HUES6 (cell line): Measurements from ENCODE around the gene ADK.

ENCODE experiments used
- H3K27ac ChIP-seq: 2 replicates; pipeline ENCODE4 v1.7.0; 2013; ENCODE audit warnings: low read depth, mild to moderate bottlenecking, low read length, inconsistent platforms
- H3K27me3 ChIP-seq: 2 replicates; pipeline ENCODE4 v1.6.1; 2013; ENCODE audit warnings: low read length; ENCODE audit not compliant: control insufficient read depth, insufficient read depth
- H3K36me3 ChIP-seq: 2 replicates; pipeline ENCODE4 v1.6.1; 2013; ENCODE audit warnings: low read length; ENCODE audit not compliant: control insufficient read depth, insufficient read depth
- H3K4me1 ChIP-seq: 2 replicates; pipeline ENCODE4 v1.6.1; 2013; ENCODE audit warnings: low read length; ENCODE audit not compliant: control insufficient read depth, insufficient read depth
- H3K4me3 ChIP-seq: 2 replicates; pipeline ENCODE4 v1.5.1; 2013; ENCODE audit warnings: low read depth, low read length
- H3K9ac ChIP-seq: one replicate; pipeline ENCODE4 v1.6.1; 2013; ENCODE audit warnings: mild to moderate bottlenecking, low read length
- H3K9me3 ChIP-seq: 2 replicates; pipeline ENCODE4 v1.6.1; 2013; ENCODE audit warnings: low read depth, low read length; ENCODE audit not compliant: control insufficient read depth, insufficient read depth

Gene ADK

DNA sequence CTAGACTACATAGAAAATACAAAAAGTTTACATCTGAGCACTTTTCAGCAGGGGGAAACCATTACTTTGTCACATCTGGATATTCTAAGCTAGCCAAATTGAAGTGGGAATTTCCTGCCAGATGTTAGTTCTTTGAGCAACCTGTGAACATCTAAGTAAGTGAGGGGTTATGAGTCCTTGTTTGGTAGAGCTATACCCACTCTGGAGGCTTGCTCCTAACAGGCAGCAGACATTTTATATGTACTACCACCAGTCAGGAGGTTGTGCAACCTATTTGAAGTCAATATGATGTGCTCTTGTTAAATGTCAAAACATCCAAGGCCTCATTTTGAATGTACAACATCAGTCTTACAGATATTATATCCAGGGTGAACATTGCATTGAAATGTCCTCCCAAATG, 532.0 kb downstream of the ADK start:
- Histone ChIP-seq H3K27ac (no peak overlapping the region), H3K9ac (no peak overlapping the region), H3K4me3 (no peak overlapping the region), H3K4me1 (no peaks in the 10 kb centered on the region), H3K27me3 (no peaks in the 10 kb centered on the region), H3K36me3 (no peaks in the 10 kb centered on the region), H3K9me3 (no peaks in the 10 kb centered on the region)

GRCh38 chr10:74683621-74684364, 532.8 kb downstream of the ADK start:
- Histone ChIP-seq H3K9me3 (no peaks in the 10 kb centered on the region), H3K9ac (no peak overlapping the region), H3K4me1 (no peaks in the 10 kb centered on the region), H3K36me3 (no peaks in the 10 kb centered on the region), H3K4me3 (no peak overlapping the region), H3K27me3 (no peaks in the 10 kb centered on the region), H3K27ac (no peak overlapping the region)

GRCh38 chr10:74684462-74684861, 533.4 kb downstream of the ADK start:
- H3K27ac ChIP-seq: no peak overlapping the region
- no peaks in the 10 kb centered on the region for H3K4me1 ChIP-seq
- H3K9ac ChIP-seq: no peak overlapping the region
- H3K27me3 ChIP-seq: no peaks in the 10 kb centered on the region
- no peaks in the 10 kb centered on the region for H3K36me3 ChIP-seq
- no peaks in the 10 kb centered on the region for H3K9me3 ChIP-seq
- no peak overlapping the region for H3K4me3 ChIP-seq

DNA sequence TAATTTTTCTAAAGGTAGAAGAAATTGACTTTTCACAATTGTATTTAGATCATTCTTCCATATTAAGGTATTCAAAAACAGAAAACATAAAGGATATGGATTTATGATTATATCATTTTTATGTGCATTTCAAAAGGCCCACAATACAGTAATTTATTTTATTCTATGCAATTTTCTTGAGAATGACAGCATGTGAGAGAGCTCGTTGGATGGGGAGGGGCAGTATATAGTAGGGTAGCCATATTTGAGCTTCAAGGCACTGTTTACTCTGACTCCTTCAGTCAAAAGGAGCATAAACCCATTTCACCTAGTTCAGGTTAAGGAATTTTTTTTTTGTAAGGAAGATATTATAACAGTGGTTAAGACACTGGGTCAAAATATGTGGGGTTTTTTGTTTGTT, 534.5 kb downstream of the ADK start:
- Histone ChIP-seq H3K9me3 (no peaks in the 10 kb centered on the region), H3K36me3 (no peaks in the 10 kb centered on the region), H3K4me3 (no peak overlapping the region), H3K27ac (no peak overlapping the region), H3K4me1 (no peaks in the 10 kb centered on the region), H3K9ac (no peak overlapping the region), H3K27me3 (no peaks in the 10 kb centered on the region)

DNA sequence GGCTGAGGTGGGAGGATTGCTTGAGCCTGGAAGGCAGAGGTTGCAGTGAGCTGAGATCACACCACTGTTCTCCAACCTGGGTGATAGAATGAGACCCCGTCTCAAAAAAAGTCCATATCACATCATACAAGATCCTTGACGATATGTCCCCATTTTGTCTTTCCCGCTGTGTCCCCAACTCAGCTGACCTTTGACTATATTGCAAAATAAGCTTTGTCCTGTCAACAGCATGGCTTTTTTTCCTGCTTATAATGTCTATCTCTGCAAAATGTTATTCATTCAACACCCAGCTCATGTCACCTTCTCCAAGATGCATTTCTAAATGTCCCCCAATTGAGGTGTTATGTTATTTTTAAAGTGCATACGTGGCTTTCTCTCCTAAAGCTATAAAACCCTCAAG, 539.4 kb downstream of the ADK start:
- H3K9me3 ChIP-seq: no peaks in the 10 kb centered on the region
- H3K9ac ChIP-seq: no peak overlapping the region
- no peaks in the 10 kb centered on the region for H3K36me3 ChIP-seq
- H3K27ac ChIP-seq: no peak overlapping the region
- no peaks in the 10 kb centered on the region for H3K4me1 ChIP-seq
- H3K27me3 ChIP-seq: no peaks in the 10 kb centered on the region
- no peak overlapping the region for H3K4me3 ChIP-seq

DNA sequence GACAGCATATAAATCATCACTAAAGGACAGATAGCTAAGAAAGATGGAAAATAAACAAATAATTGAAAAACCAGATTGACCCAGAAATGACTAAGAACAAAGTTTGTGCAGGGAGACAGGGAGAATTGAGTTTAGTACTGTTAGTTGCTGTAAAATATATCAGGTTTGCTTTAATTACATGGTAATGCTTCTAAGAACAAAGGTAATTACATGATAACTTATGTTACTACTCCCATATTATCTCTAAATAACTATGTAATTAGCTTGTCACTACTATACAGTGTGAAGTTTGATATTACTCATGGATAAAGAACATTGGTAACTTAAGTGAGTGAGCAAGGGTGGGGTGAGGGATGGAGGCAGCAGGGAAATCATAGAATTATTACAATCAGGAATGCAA, 540.1 kb downstream of the ADK start:
- Histone ChIP-seq H3K27ac (no peak overlapping the region), H3K36me3 (no peaks in the 10 kb centered on the region), H3K4me1 (no peaks in the 10 kb centered on the region)

GRCh38 chr10:74704629-74705357, 553.8 kb downstream of the ADK start:
- Histone ChIP-seq H3K36me3 (no peaks in the 10 kb centered on the region), H3K27me3 (no peaks in the 10 kb centered on the region), H3K9ac (no peak overlapping the region), H3K4me1 (no peaks in the 10 kb centered on the region), H3K27ac (no peak overlapping the region), H3K4me3 (no peak overlapping the region), H3K9me3 (0 out of 2 replicates have a peak, but pooled peaks cover 2% of the 10 kb centered on the region)

More for the DNA sequence above, 540.1 kb downstream of the ADK start:
- H3K27me3 ChIP-seq: no peaks in the 10 kb centered on the region
- H3K4me3 ChIP-seq: no peak overlapping the region
- H3K9me3 ChIP-seq: no peaks in the 10 kb centered on the region
- H3K9ac ChIP-seq: no peak overlapping the region

DNA sequence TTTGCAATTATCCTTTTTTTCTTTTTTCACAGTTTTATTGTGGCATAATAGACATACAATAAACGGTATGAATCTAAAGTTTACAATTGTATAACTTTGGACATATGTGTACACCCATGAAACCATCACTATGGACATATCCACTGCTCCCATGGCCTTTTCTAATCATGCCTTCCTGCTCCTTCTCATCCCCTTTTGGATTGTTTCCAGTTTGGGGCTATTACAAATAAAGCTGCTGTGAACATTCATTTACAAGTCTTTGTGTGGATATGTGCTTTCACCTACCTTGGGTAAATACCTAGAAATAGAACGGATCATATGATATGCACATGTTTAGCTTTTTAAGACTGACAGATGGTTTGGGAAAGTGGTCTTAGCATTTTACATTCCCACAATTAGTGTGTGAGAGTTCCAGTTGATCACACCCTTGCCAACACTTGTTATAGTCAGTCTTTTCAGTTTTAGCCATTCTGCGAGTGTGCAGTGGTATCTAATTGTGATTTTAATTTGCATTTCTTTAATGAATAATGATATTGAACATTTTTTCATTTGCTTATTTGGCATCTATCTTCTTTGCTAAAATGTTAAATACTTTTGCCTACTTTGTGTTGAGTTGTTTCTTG, 554.4 kb downstream of the ADK start:
- H3K9me3 ChIP-seq: 0 out of 2 replicates have a peak, but pooled peaks cover 2% of the 10 kb centered on the region
- no peaks in the 10 kb centered on the region for H3K27me3 ChIP-seq
- H3K4me1 ChIP-seq: no peaks in the 10 kb centered on the region
- no peaks in the 10 kb centered on the region for H3K36me3 ChIP-seq
- H3K4me3 ChIP-seq: no peak overlapping the region
- no peak overlapping the region for H3K9ac ChIP-seq
- H3K27ac ChIP-seq: no peak overlapping the region

DNA sequence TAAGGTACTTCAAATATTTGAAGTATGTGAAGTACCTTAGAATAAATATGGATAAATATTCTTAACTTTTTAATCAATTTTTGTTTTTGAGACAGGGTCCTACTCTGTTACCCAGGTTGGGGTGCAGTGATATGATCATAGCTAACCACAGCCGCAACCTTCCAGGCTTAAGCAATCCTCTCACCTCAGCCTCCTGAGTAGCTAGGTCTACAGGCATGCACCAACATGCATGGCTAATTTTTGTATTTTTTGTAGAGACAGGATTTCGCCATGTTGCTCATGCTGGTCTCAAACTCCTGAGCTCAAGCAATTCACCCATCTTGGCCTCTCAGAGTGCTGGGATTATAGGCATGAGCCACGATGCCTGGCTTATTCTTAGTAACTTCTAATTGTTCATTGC, 555.9 kb downstream of the ADK start:
- no peaks in the 10 kb centered on the region for H3K27me3 ChIP-seq
- H3K9me3 ChIP-seq: 0 out of 2 replicates have a peak, but pooled peaks cover 2% of the 10 kb centered on the region
- H3K27ac ChIP-seq: no peak overlapping the region
- H3K9ac ChIP-seq: no peak overlapping the region
- no peaks in the 10 kb centered on the region for H3K4me1 ChIP-seq
- H3K36me3 ChIP-seq: no peaks in the 10 kb centered on the region
- H3K4me3 ChIP-seq: no peak overlapping the region

GRCh38 chr10:74708246-74708645, 557.2 kb downstream of the ADK start:
- H3K9ac ChIP-seq: no peak overlapping the region
- H3K27me3 ChIP-seq: no peaks in the 10 kb centered on the region
- H3K36me3 ChIP-seq: no peaks in the 10 kb centered on the region
- 0 out of 2 replicates have a peak, but pooled peaks cover 2% of the 10 kb centered on the region for H3K9me3 ChIP-seq
- no peak overlapping the region for H3K27ac ChIP-seq
- no peaks in the 10 kb centered on the region for H3K4me1 ChIP-seq
- no peak overlapping the region for H3K4me3 ChIP-seq

- no peak overlapping the region for H3K9ac ChIP-seq
- H3K9me3 ChIP-seq: peaks cover 49% of the 10 kb centered on the region
- no peak overlapping the region for H3K4me3 ChIP-seq
- H3K4me1 ChIP-seq: no peaks in the 10 kb centered on the region
- no peak overlapping the region for H3K27ac ChIP-seq
- peaks cover 4% of the 10 kb centered on the region; the same call in 1 of the 2 replicates for H3K36me3 ChIP-seq
- no peaks in the 10 kb centered on the region for H3K27me3 ChIP-seq
Observed at GRCh38 chr10:74718208-74718607, 567.2 kb downstream of the ADK start.
